Breast epithelium (tissue), 4 donors: Measurements from ENCODE around the gene TPRKB. TPM values are rescaled to one million over a fixed set of nuclear protein-coding genes. Genes with fewer than 3 reads are reported as not detected.
"Not testable (repeated sequence)": the region's sequence is repeated elsewhere in the genome, so short reads cannot be mapped to it uniquely, and the experiment has no call there.

Experiments used
- DNase-seq, 2 donors: peaks; one replicate each; pipeline ENCODE4 v3.0.0-alpha.2; 2019; ENCODE audit warnings: low spot score in 2 of 2
- H3K27ac ChIP-seq, 2 donors: fragments of 200-600 bp; sonication (generic) in 1 of 2; one replicate each; pipeline ENCODE4 v1.5.1; 2016 to 2019; ENCODE audit warnings: mild to moderate bottlenecking in 1 of 2
- H3K27me3 ChIP-seq, 2 donors: fragments of 200-600 bp; sonication (generic) in 1 of 2; one replicate each; pipeline versions ENCODE4 v1.5.1 to v1.6.0; 2017 to 2019; ENCODE audit warnings: control low read depth in 1 of 2, mild to moderate bottlenecking in 1 of 2
- H3K36me3 ChIP-seq: fragments of 200-600 bp; one replicate; pipeline ENCODE4 v1.5.1; 2019
- H3K4me1 ChIP-seq, 2 donors: fragments of 200-600 bp; sonication (generic); one replicate each; pipeline ENCODE4 v1.5.1; 2016 to 2019; ENCODE audit warnings: control low read depth in 1 of 2
- H3K4me3 ChIP-seq, 3 donors: fragments of 200-600 bp; sonication (generic); 1 replicate in 2 of 3; 2 replicates in 1 of 3; pipeline ENCODE4 v1.5.1; 2016 to 2019; ENCODE audit warnings: mild to moderate bottlenecking in 3 of 3, moderate library complexity in 2 of 3
- H3K9me3 ChIP-seq, 2 donors: fragments of 200-600 bp; sonication (generic) in 1 of 2; one replicate each; pipeline ENCODE4 v1.5.1; 2016 to 2019; ENCODE audit warnings: control low read depth in 1 of 2
- CTCF ChIP-seq, 3 donors: fragments of 450-650 bp; IDR thresholded peaks; one replicate each; pipeline ENCODE4 v1.5.1; 2016 to 2017; ENCODE audit warnings: antibody characterized with exemption in 3 of 3, mild to moderate bottlenecking in 3 of 3, moderate library complexity in 3 of 3
- POLR2A ChIP-seq: fragments of 450-650 bp; IDR thresholded peaks from one replicate; pipeline ENCODE4 v1.6.1; 2016; ENCODE audit warnings: antibody characterized with exemption, mild to moderate bottlenecking, moderate library complexity
- POLR2AphosphoS5 ChIP-seq, 3 donors: sonication (generic); formaldehyde crosslinking; IDR thresholded peaks; one replicate each; pipeline ENCODE4 v1.6.1; 2017; ENCODE audit warnings: antibody characterized with exemption in 3 of 3
- intact Hi-C: fragments of 100-400 bp; cut with DNase I; formaldehyde crosslinking; loops from one replicate; pipeline ENCODE4 v1.15.1; 2023; ENCODE audit warnings: low total_unique reads
- total RNA-seq, 3 donors: library from RNA; depleted of rRNA; stranded (reverse); fragments of >200 nt; gene quantifications; one replicate each; pipeline ENCODE4 v1.1.0, GENCODE V29; 2016

The TPRKB gene
- total RNA-seq, result 10 to 100 TPM; 25.2 to 41.4 (median 32.8) TPM

GRCh38 chr2:73736855-73737779 lies at the start of gene TPRKB:
TSS of gene TPRKB (minus strand) at chr2:73737345. CDS start at chr2:73734569, 2,776 bp downstream.
- Histone ChIP-seq H3K4me3 (peak within 1 kb of the TSS; percentile 77 to 84 (median 78)), H3K36me3 (no peaks in the 10 kb centered on the region), H3K4me1 (peaks cover 0 to 9% of the 10 kb centered on the region in 2 donors), H3K27me3 (no peaks in the 10 kb centered on the region), H3K27ac (peak within 1 kb of the TSS; percentile 61 to 65), H3K9me3 (no peaks in the 10 kb centered on the region)
- intact Hi-C loops, result no loop called here
- TF ChIP-seq POLR2A, result peak; percentile 34
- peak; percentile 85 to 92 (median 90) for TF ChIP-seq POLR2AphosphoS5 (IDR thresholded peaks at IDR 0.05)
- TF ChIP-seq CTCF (IDR thresholded peaks at IDR 0.05), result no peak
- peak; percentile 90 to 94 for DNase-seq

GRCh38 chr2:73783883-73784282 lies 46.7 kb upstream of the TPRKB start, which contains the start of gene C2orf78:
TSS of gene C2orf78 (plus strand) at chr2:73784183. CDS start at chr2:73784310, 127 bp downstream.
- H3K36me3 ChIP-seq, intact Hi-C loops, H3K4me1 ChIP-seq, H3K27ac ChIP-seq, H3K9me3 ChIP-seq, H3K27me3 ChIP-seq, DNase-seq, H3K4me3 ChIP-seq: not testable (repeated sequence)

- H3K27me3 ChIP-seq, H3K4me1 ChIP-seq, DNase-seq, H3K27ac ChIP-seq, H3K9me3 ChIP-seq, H3K4me3 ChIP-seq, H3K36me3 ChIP-seq, intact Hi-C loops: not testable (repeated sequence)
These were observed 46.3 kb upstream of the TPRKB start for GRCh38 chr2:73783402-73783801.

GRCh38 chr2:73780237-73780582 lies 43.1 kb upstream of the TPRKB start:
- Histone ChIP-seq H3K9me3 (no peaks in the 10 kb centered on the region), H3K36me3 (no peaks in the 10 kb centered on the region), H3K27ac (peak overlapping the region; percentile 95 to 97), H3K4me1 (no peaks in the 10 kb centered on the region), H3K4me3 (peak overlapping the region; percentile 90 to 96 (median 93)), H3K27me3 (no peaks in the 10 kb centered on the region)
- intact Hi-C loops, result no loop called here
- DNase-seq, result no peak
- no peak for TF ChIP-seq POLR2A

- Histone ChIP-seq H3K27ac (peak within 1 kb of the TSS; percentile 95 to 97), H3K36me3 (no peaks in the 10 kb centered on the region), H3K27me3 (no peaks in the 10 kb centered on the region), H3K9me3 (no peaks in the 10 kb centered on the region), H3K4me3 (peak within 1 kb of the TSS; percentile 90 to 96 (median 93)), H3K4me1 (no peaks in the 10 kb centered on the region)
- intact Hi-C loops, result no loop called here
- TF ChIP-seq CTCF (IDR thresholded peaks at IDR 0.05) (peak; percentile 87 to 92 (median 90)), POLR2A (peak; percentile 84), POLR2AphosphoS5 (IDR thresholded peaks at IDR 0.05) (peak in 2 of 3 donors; percentile 87 to 96)
- DNase-seq, result peak; percentile 93 to 95
These were observed 42.5 kb upstream of the TPRKB start, which contains the start of gene DUSP11 for GRCh38 chr2:73779467-73780236. TSS of gene DUSP11 (minus strand) at chr2:73780103. CDS start at chr2:73779974, 129 bp downstream.

GRCh38 chr2:73778867-73779466 lies 41.8 kb upstream of the TPRKB start:
- H3K27ac ChIP-seq, result peak overlapping the region; percentile 95 to 97
- H3K36me3 ChIP-seq, intact Hi-C loops, H3K27me3 ChIP-seq, DNase-seq, H3K4me1 ChIP-seq, H3K9me3 ChIP-seq: not testable (repeated sequence)
- H3K4me3 ChIP-seq, result peak overlapping the region; percentile 90 to 96 (median 93)
